ENCODE measurements around the gene PSAT1. TPM values are rescaled to one million over a fixed set of nuclear protein-coding genes. Genes with fewer than 3 reads are reported as not detected.

PSAT1 gene
- total RNA-seq, 1 donor from 2014 or later = 32.5 TPM

GRCh38 chr9:78261403-78262001, 35.4 kb upstream of the PSAT1 start:
- peaks cover 19% of the 10 kb centered on the region for H3K36me3 Mint-ChIP-seq
- no peak overlapping the region for H3K27ac Mint-ChIP-seq
- no peak for DNase-seq (ENCODE audit: low spot score in 2 of 2, unreplicated experiment in 2 of 2)
- peak; percentile 84 for TF ChIP-seq CTCF (IDR thresholded peaks at IDR 0.05; ENCODE audit: unreplicated experiment)
- H3K4me1 Mint-ChIP-seq = no peaks in the 10 kb centered on the region
- no peaks in the 10 kb centered on the region for H3K27me3 Mint-ChIP-seq (ENCODE audit: low read depth)
- no peak overlapping the region for H3K4me3 Mint-ChIP-seq
- no peaks in the 10 kb centered on the region for H3K9me3 Mint-ChIP-seq

- Mint-ChIP-seq H3K36me3 (peaks cover 22% of the 10 kb centered on the region), H3K27me3 (ENCODE audit: low read depth) (no peaks in the 10 kb centered on the region), H3K27ac (no peak overlapping the region), H3K4me3 (no peak overlapping the region), H3K9me3 (no peaks in the 10 kb centered on the region), H3K4me1 (no peaks in the 10 kb centered on the region)
- no peak for TF ChIP-seq CTCF (IDR thresholded peaks at IDR 0.05; ENCODE audit: unreplicated experiment)
- no peak for DNase-seq (ENCODE audit: low spot score in 2 of 2, unreplicated experiment in 2 of 2)
These were observed 34.3 kb upstream of the PSAT1 start for GRCh38 chr9:78262655-78263054.

- H3K27me3 Mint-ChIP-seq (ENCODE audit: low read depth) = no peaks in the 10 kb centered on the region
- H3K36me3 Mint-ChIP-seq = peaks cover 43% of the 10 kb centered on the region
- no peak for TF ChIP-seq CTCF (IDR thresholded peaks at IDR 0.05; ENCODE audit: unreplicated experiment)
- H3K9me3 Mint-ChIP-seq = peaks cover 3% of the 10 kb centered on the region
- no peak overlapping the region for H3K4me3 Mint-ChIP-seq
- H3K27ac Mint-ChIP-seq = no peak overlapping the region
- DNase-seq (ENCODE audit: low spot score in 2 of 2, unreplicated experiment in 2 of 2) = no peak
- peaks cover 2% of the 10 kb centered on the region for H3K4me1 Mint-ChIP-seq
These were observed 29.0 kb upstream of the PSAT1 start for GRCh38 chr9:78267889-78268288.

- no peak for DNase-seq (ENCODE audit: low spot score in 2 of 2, unreplicated experiment in 2 of 2)
- Mint-ChIP-seq H3K4me3 (no peak overlapping the region), H3K36me3 (peaks cover 46% of the 10 kb centered on the region), H3K9me3 (peaks cover 5% of the 10 kb centered on the region), H3K27me3 (ENCODE audit: low read depth) (no peaks in the 10 kb centered on the region), H3K27ac (no peak overlapping the region), H3K4me1 (peaks cover 2% of the 10 kb centered on the region)
- no peak for TF ChIP-seq CTCF (IDR thresholded peaks at IDR 0.05; ENCODE audit: unreplicated experiment)
These were observed 27.1 kb upstream of the PSAT1 start for GRCh38 chr9:78269784-78270183.

GRCh38 chr9:78272307-78272706, 24.6 kb upstream of the PSAT1 start:
- Mint-ChIP-seq H3K4me1 (peaks cover 2% of the 10 kb centered on the region), H3K4me3 (no peak overlapping the region), H3K9me3 (peaks cover 5% of the 10 kb centered on the region), H3K27me3 (ENCODE audit: low read depth) (no peaks in the 10 kb centered on the region), H3K27ac (no peak overlapping the region), H3K36me3 (peaks cover 31% of the 10 kb centered on the region)
- TF ChIP-seq CTCF (IDR thresholded peaks at IDR 0.05; ENCODE audit: unreplicated experiment) = no peak
- DNase-seq (ENCODE audit: low spot score in 2 of 2, unreplicated experiment in 2 of 2) = no peak

- H3K36me3 Mint-ChIP-seq = peaks cover 22% of the 10 kb centered on the region
- no peaks in the 10 kb centered on the region for H3K27me3 Mint-ChIP-seq (ENCODE audit: low read depth)
- no peak overlapping the region for H3K27ac Mint-ChIP-seq
- no peak for DNase-seq (ENCODE audit: low spot score in 2 of 2, unreplicated experiment in 2 of 2)
- no peak overlapping the region for H3K4me3 Mint-ChIP-seq
- H3K9me3 Mint-ChIP-seq = peaks cover 5% of the 10 kb centered on the region
- H3K4me1 Mint-ChIP-seq = peaks cover 9% of the 10 kb centered on the region
- no peak for TF ChIP-seq CTCF (IDR thresholded peaks at IDR 0.05; ENCODE audit: unreplicated experiment)
These were observed 23.2 kb upstream of the PSAT1 start for GRCh38 chr9:78273761-78274160.
